Spleen (tissue), 13 donors: ENCODE measurements around the gene PGAM1. TPM values are rescaled to one million over a fixed set of nuclear protein-coding genes. Genes with fewer than 3 reads are reported as not detected.
A peak's percentile ranks its signal among the peaks of the same experiment; 100 is the strongest.

Experiments
- DNase-seq: peaks from one replicate; pipeline ENCODE4 v3.0.0-alpha.2; 2020
- H3K27ac ChIP-seq, 8 donors: fragments of 200-600 bp; sonication (generic) in 7 of 8; 1 replicate in 4 of 8; 2 replicates in 4 of 8; pipeline versions ENCODE4 v1.5.0 to v1.8.0; 2016 to 2021; ENCODE audit warnings: inconsistent platforms in 4 of 8, mild to moderate bottlenecking in 4 of 8, moderate library complexity in 1 of 8
- H3K27me3 ChIP-seq, 7 donors: fragments of 200-600 bp; sonication (generic) in 6 of 7; replicated peaks in 1 of 7; 1 replicate in 4 of 7; 2 replicates in 3 of 7; pipeline versions ENCODE4 v1.5.0 to v1.8.0; 2016 to 2021; ENCODE audit warnings: inconsistent platforms in 3 of 7, mild to moderate bottlenecking in 1 of 7
- H3K36me3 ChIP-seq, 6 donors: fragments of 200-600 bp; sonication (generic) in 5 of 6; 1 replicate in 4 of 6; 2 replicates in 2 of 6; pipeline versions ENCODE4 v1.5.0 to v1.8.0; 2016 to 2021; ENCODE audit warnings: inconsistent platforms in 2 of 6
- H3K4me1 ChIP-seq, 6 donors: fragments of 200-600 bp; sonication (generic) in 5 of 6; 1 replicate in 3 of 6; 2 replicates in 3 of 6; pipeline versions ENCODE4 v1.5.0 to v1.8.0; 2016 to 2021; ENCODE audit warnings: inconsistent platforms in 3 of 6
- H3K4me3 ChIP-seq, 8 donors: fragments of 200-600 bp; sonication (generic) in 7 of 8; 1 replicate in 4 of 8; 2 replicates in 4 of 8; pipeline versions ENCODE4 v1.5.0 to v1.8.0; 2016 to 2021; ENCODE audit warnings: inconsistent platforms in 4 of 8, mild to moderate bottlenecking in 4 of 8, moderate library complexity in 2 of 8
- H3K9me3 ChIP-seq, 8 donors: fragments of 200-600 bp; sonication (generic) in 7 of 8; 1 replicate in 4 of 8; 2 replicates in 4 of 8; pipeline versions ENCODE4 v1.5.0 to v1.8.0; 2016 to 2021; ENCODE audit warnings: inconsistent platforms in 4 of 8
- CTCF ChIP-seq, 11 experiments: fragments of 200-600 bp in 7 of 11; fragments of 450-650 bp in 4 of 11; sonication (generic) in 4 of 11; IDR thresholded peaks in 8 of 11; conservative IDR thresholded peaks in 3 of 11; 1 replicate in 7 of 11; 2 replicates in 4 of 11; pipeline versions ENCODE4 v1.4.0 to v1.8.0; 2016 to 2021; ENCODE audit warnings: antibody characterized with exemption in 11 of 11, inconsistent platforms in 4 of 11, mild to moderate bottlenecking in 1 of 11
- POLR2A ChIP-seq, 3 donors: fragments of 450-650 bp; IDR thresholded peaks; one replicate each; pipeline ENCODE4 v1.5.1; 2017; ENCODE audit warnings: antibody characterized with exemption in 3 of 3, mild to moderate bottlenecking in 1 of 3
- POLR2AphosphoS5 ChIP-seq, 3 donors: sonication (generic); formaldehyde crosslinking; IDR thresholded peaks; one replicate each; pipeline ENCODE4 v1.5.1; 2017; ENCODE audit warnings: antibody characterized with exemption in 3 of 3
- WGBS, 5 donors: extraction: QIAGEN DNeasy Blood & Tissue Kit in 3 of 5; methylation state at CpG; one replicate each; pipeline versions ENCODE4 v1.1.5 to v1.1.7; 2013 to 2018; 5-methylcytosine and 5-hydroxymethylcytosine counted together
- intact Hi-C: fragments of 100-400 bp; cut with DNase I; formaldehyde crosslinking; loops from one replicate; pipeline ENCODE4 v1.15.0; 2023; ENCODE audit warnings: low total_unique reads
- long read RNA-seq, 2 donors: transcript quantifications; one replicate each; lab custom pipeline, GENCODE V29; 2026
- polyA plus RNA-seq, 3 donors: library from polyadenylated mRNA; stranded (reverse); fragments of 200-250 nt; gene quantifications; one replicate each; pipeline ENCODE4 v1.2.1, GENCODE V29; 2013
- total RNA-seq, 7 donors: library from RNA; depleted of rRNA in 3 of 7; stranded (reverse); fragments of >200 nt in 3 of 7; fragmentation: NEBNext Ultra II Directional in 4 of 7; extraction: Animal tissue kit (Norgen Biotek cat#: 25700) in 4 of 7; gene quantifications; one replicate each; pipeline versions ENCODE4 v1.1.0 to v1.2.1, GENCODE V29; 2016 to 2021
- donor health status: healthy with polysubstance abuse.
- donor health status: DM: no; HTN: no; CAD: no; lungs with moderate emphysema.
- donor health status: DM: no; HTN: no; CAD: no.
- donor health status: Bipolar disorder and iron deficiency.
- donor health status: healthy.
- donor health status: DM: no; HTN: no; CAD: no.
- donor health status: DM: yes; HTN: yes; CAD: no.

The PGAM1 gene
- total RNA-seq, result 100 to 1,000 TPM; 144 to 235 (median 197) TPM
- 100 to 1,000 TPM in 1 of 3 donors, 10 to 100 TPM in 2; 51.4 to 146 (median 98.8) TPM for polyA plus RNA-seq
- long read RNA-seq, donor 1, transcript PGAM1-201 (4 exons, 1,830 nt), result major isoform, 97 of 104 reads
- long read RNA-seq, donor 1, partial matches to known transcripts, result 7 of 104 reads
- long read RNA-seq, donor 1, other reads (novel, unspliced or antisense), result 0 of 104 reads
- long read RNA-seq, donor 2, transcript PGAM1-201 (4 exons, 1,830 nt), result major isoform, 64 of 92 reads
- long read RNA-seq, donor 2, partial matches to known transcripts, result 13 of 92 reads
- long read RNA-seq, donor 2, other reads (novel, unspliced or antisense), result 15 of 92 reads

GRCh38 chr10:97425964-97426775 lies at the start of gene PGAM1:
Gene PGAM1 (plus strand): TSS chr10:97426191. CDS start chr10:97426308, 117 bp downstream.
- peaks cover 23 to 83% (median 48%) of the 10 kb centered on the region in 6 donors for H3K4me1 ChIP-seq
- peak within 1 kb of the TSS; percentile 79 to 95 (median 94) for H3K27ac ChIP-seq
- peak; percentile 92 to 95 (median 94) for TF ChIP-seq POLR2AphosphoS5 (IDR thresholded peaks at IDR 0.05)
- peak; percentile 47 to 88 (median 72) for TF ChIP-seq CTCF (IDR thresholded peaks at IDR 0.05 in 8 of 11, conservative IDR thresholded peaks at IDR 0.05 in 3 of 11)
- peak in 1 of 3 donors; percentile 60 for TF ChIP-seq POLR2A (IDR thresholded peaks at IDR 0.05)
- 0 to 2% (median 0%) methylated on average over 32 to 88 of the region's 90 CpGs for WGBS, 5 donors
- peak; percentile 99 for DNase-seq
- H3K4me3 ChIP-seq, result peak within 1 kb of the TSS; percentile 60 to 99 (median 86)
- no peaks in the 10 kb centered on the region for H3K9me3 ChIP-seq
- H3K27me3 ChIP-seq, result no peaks in the 10 kb centered on the region
- peaks cover 0 to 22% (median 18%) of the 10 kb centered on the region in 6 donors for H3K36me3 ChIP-seq
- intact Hi-C loops, result no loop called here

- WGBS, 5 donors, result 50 to 80% (median 74%) methylated on average over 6 of the region's 6 CpGs
- H3K9me3 ChIP-seq, result no peaks in the 10 kb centered on the region
- H3K27ac ChIP-seq, result peak overlapping the region in 7 of 8 donors; percentile 42 to 96 (median 79)
- TF ChIP-seq POLR2AphosphoS5 (IDR thresholded peaks at IDR 0.05), result peak in 1 of 3 donors; percentile 41
- peak in 3 of 11 experiments; percentile 24 to 50 (median 26) for TF ChIP-seq CTCF (IDR thresholded peaks at IDR 0.05 in 8 of 11, conservative IDR thresholded peaks at IDR 0.05 in 3 of 11)
- no peak for TF ChIP-seq POLR2A (IDR thresholded peaks at IDR 0.05)
- intact Hi-C loops, result no loop called here
- no peaks in the 10 kb centered on the region for H3K27me3 ChIP-seq
- DNase-seq, result peak; percentile 65
- H3K4me1 ChIP-seq, result peaks cover 0 to 52% (median 4%) of the 10 kb centered on the region in 6 donors
- H3K36me3 ChIP-seq, result peaks cover 0 to 99% (median 64%) of the 10 kb centered on the region in 6 donors
- peak overlapping the region in 1 of 8 donors; percentile 23 for H3K4me3 ChIP-seq
These were observed 49.6 kb upstream of the PGAM1 start for GRCh38 chr10:97376413-97376812.

GRCh38 chr10:97378933-97379921 lies 46.8 kb upstream of the PGAM1 start:
- Histone ChIP-seq H3K27me3 (no peaks in the 10 kb centered on the region), H3K4me1 (peaks cover 0 to 24% (median 0%) of the 10 kb centered on the region in 6 donors), H3K4me3 (no peak overlapping the region), H3K9me3 (no peaks in the 10 kb centered on the region), H3K27ac (peak overlapping the region in 1 of 8 donors; percentile 33), H3K36me3 (peaks cover 0 to 99% (median 51%) of the 10 kb centered on the region in 6 donors)
- TF ChIP-seq CTCF (IDR thresholded peaks at IDR 0.05 in 8 of 11, conservative IDR thresholded peaks at IDR 0.05 in 3 of 11) (no peak), POLR2AphosphoS5 (IDR thresholded peaks at IDR 0.05) (no peak), POLR2A (IDR thresholded peaks at IDR 0.05) (no peak)
- DNase-seq, result peak; percentile 61
- intact Hi-C loops, result no loop called here
- WGBS, 5 donors, result 84 to 93% (median 88%) methylated on average over 14 to 15 of the region's 15 CpGs
